Osteocyte (in vitro differentiated cells): ENCODE results near the gene TCF21. TPM values are rescaled to one million over a fixed set of nuclear protein-coding genes. Genes with fewer than 3 reads are reported as not detected.
A peak's percentile ranks its signal among the peaks of the same experiment; 100 is the strongest.
"Not testable (repeated sequence)": the region's sequence is repeated elsewhere in the genome, so short reads cannot be mapped to it uniquely, and the experiment has no call there.

Experiments used
- DNase-seq: peaks from one replicate; pipeline ENCODE4 v3.0.0; 2021; ENCODE audit warnings: mixed read lengths; ENCODE audit not compliant: unreplicated experiment; ENCODE audit errors: extremely low spot score
- H3K27ac Mint-ChIP-seq: one replicate; pipeline ENCODE4 v1.8.0; 2021; ENCODE audit warnings: mild to moderate bottlenecking, mixed read lengths; ENCODE audit not compliant: unreplicated experiment
- H3K27me3 Mint-ChIP-seq: one replicate; pipeline ENCODE4 v1.8.0; 2021; ENCODE audit warnings: mixed read lengths; ENCODE audit not compliant: unreplicated experiment
- H3K36me3 Mint-ChIP-seq: one replicate; pipeline ENCODE4 v1.8.0; 2021; ENCODE audit warnings: mixed read lengths; ENCODE audit not compliant: unreplicated experiment
- H3K4me1 Mint-ChIP-seq: one replicate; pipeline ENCODE4 v1.8.0; 2021; ENCODE audit warnings: mixed read lengths; ENCODE audit not compliant: unreplicated experiment
- H3K4me3 Mint-ChIP-seq: one replicate; pipeline ENCODE4 v1.8.0; 2021; ENCODE audit warnings: mild to moderate bottlenecking, moderate library complexity, mixed read lengths; ENCODE audit not compliant: unreplicated experiment
- H3K9me3 Mint-ChIP-seq: one replicate; pipeline ENCODE4 v1.8.0; 2021; ENCODE audit warnings: mixed read lengths; ENCODE audit not compliant: unreplicated experiment
- total RNA-seq: library from RNA; stranded (reverse); gene quantifications from 2 replicates; pipeline ENCODE4 v1.2.1, GENCODE V29; 2021
- TF ChIP-seq, protein P1 (sequence below): fragments of 200-600 bp; sonication (generic); IDR thresholded peaks from 2 replicates; pipeline ENCODE4 v1.5.0; 2021; ENCODE audit warnings: antibody characterized with exemption, mild to moderate bottlenecking, moderate library complexity

TCF21 gene
- total RNA-seq, 1 donor from 2014 or later, result not detected

DNA sequence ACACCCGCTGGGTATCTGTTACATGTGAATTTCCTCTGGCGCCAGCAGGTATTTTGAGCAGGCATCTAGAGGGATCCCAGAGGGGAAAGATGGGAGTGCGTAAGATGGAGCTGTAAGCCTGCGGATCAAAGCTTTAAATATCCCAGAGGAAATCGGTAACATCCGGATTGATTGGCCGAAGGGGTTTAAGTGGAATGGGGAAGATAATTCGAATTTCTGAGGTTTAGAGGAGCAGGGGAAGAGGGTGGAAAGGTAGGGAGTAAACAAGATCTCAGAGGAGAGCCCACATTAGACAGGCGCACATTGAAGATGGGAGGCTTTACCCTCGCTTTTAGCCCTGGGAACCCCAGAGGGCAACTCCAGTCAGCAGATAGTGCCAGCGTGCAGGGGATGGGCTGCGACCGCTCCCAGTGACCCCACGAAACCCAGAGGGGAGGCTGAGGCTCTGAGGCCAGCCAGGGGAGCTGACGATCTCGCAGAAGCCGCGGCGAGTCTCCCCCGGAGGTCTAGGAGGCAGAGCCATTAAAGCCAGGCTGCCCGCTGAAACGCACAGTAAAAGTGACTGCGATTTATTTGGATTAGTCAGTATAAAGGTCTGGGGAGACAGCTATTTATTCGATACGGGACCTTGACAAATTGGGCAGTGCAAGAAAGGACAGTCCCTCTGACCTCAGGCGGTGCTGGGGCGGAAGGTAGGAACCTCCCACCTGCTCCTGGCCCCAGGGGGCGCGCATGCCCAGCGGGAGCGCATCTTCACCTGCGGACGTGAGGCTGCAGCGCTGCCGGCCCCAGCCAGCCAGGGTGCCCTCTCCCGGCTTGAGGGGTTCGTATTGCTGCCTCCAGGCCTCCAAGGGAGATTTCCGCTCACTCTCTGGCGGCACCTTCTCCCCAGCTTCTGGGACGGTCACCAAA, 34.3 kb upstream of the TCF21 start:
- Mint-ChIP-seq H3K27me3 (peaks cover 84% of the 10 kb centered on the region), H3K27ac (no peak overlapping the region), H3K4me3 (peak overlapping the region; percentile 1), H3K9me3 (peaks cover 10% of the 10 kb centered on the region), H3K36me3 (peaks cover 2% of the 10 kb centered on the region), H3K4me1 (peaks cover 8% of the 10 kb centered on the region)
- DNase-seq, result no peak
- TF ChIP-seq, protein P1, sequence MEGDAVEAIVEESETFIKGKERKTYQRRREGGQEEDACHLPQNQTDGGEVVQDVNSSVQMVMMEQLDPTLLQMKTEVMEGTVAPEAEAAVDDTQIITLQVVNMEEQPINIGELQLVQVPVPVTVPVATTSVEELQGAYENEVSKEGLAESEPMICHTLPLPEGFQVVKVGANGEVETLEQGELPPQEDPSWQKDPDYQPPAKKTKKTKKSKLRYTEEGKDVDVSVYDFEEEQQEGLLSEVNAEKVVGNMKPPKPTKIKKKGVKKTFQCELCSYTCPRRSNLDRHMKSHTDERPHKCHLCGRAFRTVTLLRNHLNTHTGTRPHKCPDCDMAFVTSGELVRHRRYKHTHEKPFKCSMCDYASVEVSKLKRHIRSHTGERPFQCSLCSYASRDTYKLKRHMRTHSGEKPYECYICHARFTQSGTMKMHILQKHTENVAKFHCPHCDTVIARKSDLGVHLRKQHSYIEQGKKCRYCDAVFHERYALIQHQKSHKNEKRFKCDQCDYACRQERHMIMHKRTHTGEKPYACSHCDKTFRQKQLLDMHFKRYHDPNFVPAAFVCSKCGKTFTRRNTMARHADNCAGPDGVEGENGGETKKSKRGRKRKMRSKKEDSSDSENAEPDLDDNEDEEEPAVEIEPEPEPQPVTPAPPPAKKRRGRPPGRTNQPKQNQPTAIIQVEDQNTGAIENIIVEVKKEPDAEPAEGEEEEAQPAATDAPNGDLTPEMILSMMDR, result no peak

DNA sequence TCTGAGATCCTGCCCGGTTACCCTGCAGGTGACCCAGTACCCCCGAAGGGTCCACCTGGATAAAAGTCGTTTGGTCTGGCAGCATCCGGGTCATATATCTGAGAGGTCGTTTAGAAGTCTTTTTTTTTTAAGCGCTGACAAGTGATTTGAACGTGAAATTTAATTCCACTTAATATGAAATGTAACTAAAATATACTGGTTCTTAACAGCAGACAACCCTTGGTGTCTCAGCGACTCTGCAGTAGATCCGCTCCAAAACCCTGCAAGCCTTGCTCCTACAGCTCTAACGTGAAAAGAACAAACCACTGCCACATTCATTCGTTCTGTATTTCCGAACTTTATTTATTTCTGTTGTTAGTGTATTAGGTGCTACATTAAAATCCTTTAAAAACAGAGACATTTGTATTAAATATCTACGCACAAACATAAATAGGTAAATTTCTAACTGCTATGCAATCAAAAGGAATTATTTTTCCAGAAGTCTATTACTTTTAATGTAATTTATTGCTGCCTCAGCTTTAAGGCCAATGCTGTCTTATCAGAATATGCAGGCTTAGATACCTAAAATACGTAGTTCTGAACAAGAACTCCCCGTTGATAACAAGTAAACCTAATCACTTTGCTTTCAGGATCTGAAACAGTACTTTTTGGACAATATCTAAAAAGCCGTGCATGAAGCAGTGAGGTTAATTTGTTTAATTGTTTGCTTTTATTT, 33.5 kb upstream of the TCF21 start:
- Mint-ChIP-seq H3K27me3 (peaks cover 82% of the 10 kb centered on the region), H3K4me3 (no peak overlapping the region), H3K4me1 (peaks cover 8% of the 10 kb centered on the region)

GRCh38 chr6:133855991-133856370, 32.9 kb upstream of the TCF21 start:
- Mint-ChIP-seq H3K9me3 (peaks cover 14% of the 10 kb centered on the region), H3K36me3 (peaks cover 2% of the 10 kb centered on the region), H3K27me3 (peaks cover 82% of the 10 kb centered on the region), H3K4me3 (no peak overlapping the region), H3K27ac (no peak overlapping the region), H3K4me1 (peaks cover 8% of the 10 kb centered on the region)
- TF ChIP-seq, protein P1, result no peak
- DNase-seq, result no peak

More for the DNA sequence above, 33.5 kb upstream of the TCF21 start:
- peaks cover 13% of the 10 kb centered on the region for H3K9me3 Mint-ChIP-seq
- no peak for DNase-seq
- peaks cover 2% of the 10 kb centered on the region for H3K36me3 Mint-ChIP-seq
- H3K27ac Mint-ChIP-seq, result no peak overlapping the region
- TF ChIP-seq, protein P1, result no peak

DNA sequence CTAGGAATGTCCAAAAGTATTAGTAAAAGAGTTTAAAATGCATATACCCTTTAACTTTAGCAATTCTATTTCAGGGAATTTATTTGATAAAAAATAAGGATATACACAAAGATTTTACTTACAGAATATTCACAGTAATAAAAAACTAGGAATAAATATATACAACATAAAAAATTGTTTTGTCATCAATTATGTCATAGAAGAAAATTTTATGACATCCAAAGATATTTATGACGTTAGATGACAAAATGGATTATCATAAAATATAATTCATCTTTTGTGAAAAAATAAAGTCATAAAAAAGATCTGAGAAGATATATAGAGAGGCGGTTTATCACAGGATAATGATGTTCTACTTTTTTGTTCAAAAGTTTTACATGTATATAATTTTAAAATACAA, 32.0 kb upstream of the TCF21 start:
- peaks cover 2% of the 10 kb centered on the region for H3K36me3 Mint-ChIP-seq
- peaks cover 8% of the 10 kb centered on the region for H3K4me1 Mint-ChIP-seq
- H3K9me3 Mint-ChIP-seq, result peaks cover 16% of the 10 kb centered on the region
- peaks cover 82% of the 10 kb centered on the region for H3K27me3 Mint-ChIP-seq
- TF ChIP-seq, protein P1, result no peak
- no peak overlapping the region for H3K27ac Mint-ChIP-seq
- DNase-seq, result no peak
- H3K4me3 Mint-ChIP-seq, result no peak overlapping the region

DNA sequence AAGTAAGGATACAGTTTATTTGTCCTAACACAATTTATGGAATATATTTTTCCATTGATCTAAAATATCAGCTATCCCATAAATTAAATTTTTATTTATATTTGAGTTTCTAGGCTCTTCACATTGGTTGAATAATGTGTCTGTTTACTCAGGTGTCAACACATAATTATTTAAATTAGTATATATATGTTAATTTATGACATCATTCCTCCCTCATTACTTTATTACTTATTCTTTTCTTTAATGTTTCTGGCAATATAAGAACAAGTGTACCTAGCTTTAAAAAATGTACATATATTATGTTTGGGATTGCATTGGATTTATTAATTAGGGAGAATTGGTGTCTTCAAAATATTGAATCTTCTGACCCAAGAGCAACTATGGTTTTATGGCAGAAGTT, 31.2 kb upstream of the TCF21 start:
- Mint-ChIP-seq H3K4me1 (peaks cover 8% of the 10 kb centered on the region), H3K9me3 (peaks cover 24% of the 10 kb centered on the region), H3K27me3 (peaks cover 83% of the 10 kb centered on the region), H3K36me3 (peaks cover 6% of the 10 kb centered on the region), H3K4me3 (no peak overlapping the region), H3K27ac (no peak overlapping the region)
- TF ChIP-seq, protein P1, result no peak
- no peak for DNase-seq

DNA sequence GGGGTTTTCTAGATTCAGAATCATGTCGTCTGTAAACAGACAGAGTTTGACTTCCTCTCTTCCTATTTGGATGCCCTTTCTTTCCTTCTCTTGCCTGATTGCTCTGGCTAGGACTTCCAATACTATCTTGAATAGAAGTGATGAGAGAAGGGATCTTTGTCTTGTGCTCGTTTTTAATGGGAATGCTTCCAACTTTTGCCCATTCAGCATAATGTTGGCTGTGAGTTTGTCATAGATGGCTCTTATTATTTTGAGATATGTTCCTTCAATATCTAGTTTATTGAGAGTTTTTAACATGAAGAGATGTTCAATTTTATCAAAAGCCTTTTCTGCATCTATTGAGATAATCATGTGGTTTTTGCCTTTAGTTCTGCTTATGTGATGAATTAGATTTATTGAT, 27.6 kb upstream of the TCF21 start:
- peaks cover 42% of the 10 kb centered on the region for H3K9me3 Mint-ChIP-seq
- not testable (repeated sequence) for H3K4me3 Mint-ChIP-seq, H3K4me1 Mint-ChIP-seq, DNase-seq, H3K27ac Mint-ChIP-seq
- peaks cover 78% of the 10 kb centered on the region for H3K27me3 Mint-ChIP-seq
- H3K36me3 Mint-ChIP-seq, result peaks cover 11% of the 10 kb centered on the region
